Peyer's patch (tissue), 4 donors: ENCODE data around the gene SMAD4. TPM values are rescaled to one million over a fixed set of nuclear protein-coding genes. Genes with fewer than 3 reads are reported as not detected.

Experiments
- DNase-seq, 3 donors: peaks; one replicate each; pipeline ENCODE4 v3.0.0-alpha.2; 2017 to 2019
- H3K27ac ChIP-seq, 4 donors: fragments of 200-600 bp; sonication (generic); one replicate each; pipeline ENCODE4 v1.5.1; 2016 to 2019
- H3K27me3 ChIP-seq, 2 donors: fragments of 200-600 bp; sonication (generic); one replicate each; pipeline ENCODE4 v1.5.1; 2019
- H3K36me3 ChIP-seq, 3 donors: fragments of 200-600 bp; sonication (generic); one replicate each; pipeline ENCODE4 v1.5.1; 2016 to 2019
- H3K4me1 ChIP-seq, 4 donors: fragments of 200-600 bp; sonication (generic); one replicate each; pipeline ENCODE4 v1.5.1; 2016 to 2019
- H3K4me3 ChIP-seq, 4 donors: fragments of 200-600 bp; sonication (generic); 1 replicate in 3 of 4; 2 replicates in 1 of 4; pipeline ENCODE4 v1.5.1; 2016 to 2019; ENCODE audit warnings: mild to moderate bottlenecking in 1 of 4
- H3K9me3 ChIP-seq, 4 donors: fragments of 200-600 bp; sonication (generic); one replicate each; pipeline ENCODE4 v1.5.1; 2016 to 2019; ENCODE audit warnings: mild to moderate bottlenecking in 1 of 4
- POLR2A ChIP-seq, 2 donors: fragments of 450-650 bp; IDR thresholded peaks; one replicate each; pipeline ENCODE4 v1.5.1; 2017; ENCODE audit warnings: antibody characterized with exemption in 2 of 2, mild to moderate bottlenecking in 2 of 2, moderate library complexity in 2 of 2
- total RNA-seq, 4 donors: library from RNA; depleted of rRNA; stranded (reverse); fragments of >200 nt; gene quantifications; one replicate each; pipeline ENCODE4 v1.1.0, GENCODE V29; 2016
- TF ChIP-seq, protein P1 (sequence below), 6 experiments: fragments of 450-650 bp in 4 of 6; fragments of 200-600 bp in 2 of 6; sonication (generic) in 1 of 6; IDR thresholded peaks; one replicate each; pipeline ENCODE4 v1.5.1; 2017 to 2019; ENCODE audit warnings: antibody characterized with exemption in 6 of 6, mild to moderate bottlenecking in 3 of 6, moderate library complexity in 1 of 6

The SMAD4 gene
- total RNA-seq, 4 donors from 2014 or later: 79.0 to 109 (median 94.0) TPM

DNA sequence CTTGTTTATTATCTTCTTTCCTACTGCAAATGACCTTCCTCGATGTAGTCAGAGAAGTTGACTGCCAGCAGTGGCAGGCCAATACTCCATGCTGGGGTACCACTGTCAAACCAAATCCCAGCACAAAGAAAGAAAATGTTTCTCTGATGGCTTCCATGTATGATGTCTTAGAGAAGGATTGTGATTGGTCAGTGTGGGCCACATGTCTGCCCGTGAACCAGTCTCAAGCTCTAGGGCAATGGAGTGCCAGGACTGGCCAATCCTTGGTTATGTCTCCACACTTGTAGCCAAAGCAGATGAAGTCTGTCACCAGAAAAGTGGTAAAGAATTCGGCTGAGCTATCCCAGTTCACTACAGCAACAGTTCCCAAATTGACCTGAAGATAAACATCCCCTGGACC lies 17.6 kb upstream of the SMAD4 start:
- Histone ChIP-seq H3K27ac (no peak overlapping the region), H3K4me3 (no peak overlapping the region), H3K9me3 (no peaks in the 10 kb centered on the region), H3K27me3 (no peaks in the 10 kb centered on the region), H3K36me3 (no peaks in the 10 kb centered on the region), H3K4me1 (no peaks in the 10 kb centered on the region)
- DNase-seq: no peak
- TF ChIP-seq, protein P1, sequence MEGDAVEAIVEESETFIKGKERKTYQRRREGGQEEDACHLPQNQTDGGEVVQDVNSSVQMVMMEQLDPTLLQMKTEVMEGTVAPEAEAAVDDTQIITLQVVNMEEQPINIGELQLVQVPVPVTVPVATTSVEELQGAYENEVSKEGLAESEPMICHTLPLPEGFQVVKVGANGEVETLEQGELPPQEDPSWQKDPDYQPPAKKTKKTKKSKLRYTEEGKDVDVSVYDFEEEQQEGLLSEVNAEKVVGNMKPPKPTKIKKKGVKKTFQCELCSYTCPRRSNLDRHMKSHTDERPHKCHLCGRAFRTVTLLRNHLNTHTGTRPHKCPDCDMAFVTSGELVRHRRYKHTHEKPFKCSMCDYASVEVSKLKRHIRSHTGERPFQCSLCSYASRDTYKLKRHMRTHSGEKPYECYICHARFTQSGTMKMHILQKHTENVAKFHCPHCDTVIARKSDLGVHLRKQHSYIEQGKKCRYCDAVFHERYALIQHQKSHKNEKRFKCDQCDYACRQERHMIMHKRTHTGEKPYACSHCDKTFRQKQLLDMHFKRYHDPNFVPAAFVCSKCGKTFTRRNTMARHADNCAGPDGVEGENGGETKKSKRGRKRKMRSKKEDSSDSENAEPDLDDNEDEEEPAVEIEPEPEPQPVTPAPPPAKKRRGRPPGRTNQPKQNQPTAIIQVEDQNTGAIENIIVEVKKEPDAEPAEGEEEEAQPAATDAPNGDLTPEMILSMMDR (IDR thresholded peaks at IDR 0.05): no peak
- TF ChIP-seq POLR2A (IDR thresholded peaks at IDR 0.05): no peak

DNA sequence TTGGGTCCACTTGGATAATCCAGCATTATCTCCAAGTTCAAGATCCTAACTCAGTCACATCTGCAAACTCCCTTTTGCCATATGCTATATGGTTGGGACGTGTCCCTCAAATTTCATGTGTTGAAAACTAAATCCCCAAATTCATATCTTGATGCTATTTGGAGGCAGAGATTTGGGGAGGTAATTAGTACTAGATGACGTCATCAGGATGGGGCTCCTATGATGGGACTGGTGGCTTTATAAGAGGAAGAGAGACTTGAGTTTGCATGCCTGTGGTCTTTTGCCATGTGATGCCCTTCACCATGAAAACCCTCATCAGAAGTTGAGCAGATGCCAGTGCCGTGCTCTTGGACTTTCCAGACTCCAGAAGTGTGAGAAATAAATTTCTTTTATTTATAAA lies 16.8 kb upstream of the SMAD4 start:
- no peak for DNase-seq
- Histone ChIP-seq H3K27ac (no peak overlapping the region), H3K4me3 (no peak overlapping the region), H3K27me3 (no peaks in the 10 kb centered on the region), H3K4me1 (no peaks in the 10 kb centered on the region), H3K36me3 (no peaks in the 10 kb centered on the region), H3K9me3 (no peaks in the 10 kb centered on the region)
- TF ChIP-seq, protein P1 (IDR thresholded peaks at IDR 0.05): no peak
- TF ChIP-seq POLR2A (IDR thresholded peaks at IDR 0.05): no peak

DNA sequence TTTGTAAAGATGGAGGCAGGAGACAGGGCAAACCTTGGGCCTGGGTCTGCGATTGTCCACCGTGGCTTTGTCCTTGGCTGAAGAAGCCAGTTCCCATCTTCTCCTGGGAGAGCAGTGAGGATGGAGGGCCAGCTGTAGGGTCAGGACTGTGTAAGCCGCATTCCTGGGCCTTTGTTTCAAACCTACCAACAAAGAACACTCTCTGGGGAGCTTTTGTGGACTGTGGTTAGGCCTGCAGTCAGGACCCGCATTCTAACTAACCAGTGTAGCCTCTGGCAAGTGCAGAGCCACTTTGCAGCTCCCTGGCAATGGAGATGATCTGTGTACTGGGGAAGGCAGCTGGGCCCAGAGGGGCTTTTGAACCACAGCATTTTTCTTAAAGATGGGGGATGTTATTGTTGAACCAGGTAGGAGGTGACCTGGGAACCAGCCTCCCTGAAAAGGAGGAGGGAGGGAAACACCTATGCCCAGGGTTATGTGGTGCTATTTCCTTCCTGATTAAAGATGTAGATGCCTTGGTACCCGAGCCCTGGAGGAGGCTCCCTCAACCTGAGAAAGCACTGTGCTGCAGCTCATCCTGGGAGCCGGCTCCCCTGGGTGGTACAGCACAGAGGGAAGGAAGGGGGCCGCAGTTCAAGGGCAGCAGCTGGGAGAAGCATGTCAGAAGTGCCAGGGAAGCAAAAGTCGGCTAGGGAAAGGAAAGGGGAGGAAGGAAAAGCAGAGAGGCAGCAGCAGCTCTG lies 12.7 kb upstream of the SMAD4 start:
- Histone ChIP-seq H3K4me1 (no peaks in the 10 kb centered on the region), H3K27me3 (no peaks in the 10 kb centered on the region), H3K36me3 (no peaks in the 10 kb centered on the region), H3K27ac (no peak overlapping the region), H3K4me3 (no peak overlapping the region), H3K9me3 (no peaks in the 10 kb centered on the region)
- no peak for TF ChIP-seq POLR2A (IDR thresholded peaks at IDR 0.05)
- TF ChIP-seq, protein P1 (IDR thresholded peaks at IDR 0.05): no peak
- DNase-seq: no peak

DNA sequence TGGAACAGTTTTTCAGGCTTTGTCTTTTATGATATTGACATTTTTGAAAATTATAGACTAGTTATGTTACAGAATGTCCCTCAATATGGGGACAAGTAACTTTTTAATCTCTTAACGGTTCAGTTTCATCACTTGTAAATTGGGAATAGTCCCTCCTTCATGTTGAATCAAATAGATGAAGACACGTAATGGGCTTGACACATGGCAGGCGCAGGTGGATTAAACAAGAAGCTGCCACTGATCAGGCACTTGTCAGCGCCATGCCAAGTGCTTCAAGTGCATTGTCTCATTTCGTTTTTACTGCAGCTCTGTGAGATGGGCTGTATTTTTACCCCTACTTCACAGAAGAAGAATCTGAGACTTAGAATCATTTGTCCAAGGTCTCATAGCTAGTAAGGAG lies 9.5 kb upstream of the SMAD4 start:
- no peaks in the 10 kb centered on the region for H3K9me3 ChIP-seq
- H3K4me1 ChIP-seq: no peaks in the 10 kb centered on the region
- no peak for TF ChIP-seq POLR2A (IDR thresholded peaks at IDR 0.05)
- TF ChIP-seq, protein P1 (IDR thresholded peaks at IDR 0.05): no peak
- no peak overlapping the region for H3K27ac ChIP-seq
- H3K27me3 ChIP-seq: no peaks in the 10 kb centered on the region
- no peaks in the 10 kb centered on the region for H3K36me3 ChIP-seq
- no peak for DNase-seq
- no peak overlapping the region for H3K4me3 ChIP-seq

DNA sequence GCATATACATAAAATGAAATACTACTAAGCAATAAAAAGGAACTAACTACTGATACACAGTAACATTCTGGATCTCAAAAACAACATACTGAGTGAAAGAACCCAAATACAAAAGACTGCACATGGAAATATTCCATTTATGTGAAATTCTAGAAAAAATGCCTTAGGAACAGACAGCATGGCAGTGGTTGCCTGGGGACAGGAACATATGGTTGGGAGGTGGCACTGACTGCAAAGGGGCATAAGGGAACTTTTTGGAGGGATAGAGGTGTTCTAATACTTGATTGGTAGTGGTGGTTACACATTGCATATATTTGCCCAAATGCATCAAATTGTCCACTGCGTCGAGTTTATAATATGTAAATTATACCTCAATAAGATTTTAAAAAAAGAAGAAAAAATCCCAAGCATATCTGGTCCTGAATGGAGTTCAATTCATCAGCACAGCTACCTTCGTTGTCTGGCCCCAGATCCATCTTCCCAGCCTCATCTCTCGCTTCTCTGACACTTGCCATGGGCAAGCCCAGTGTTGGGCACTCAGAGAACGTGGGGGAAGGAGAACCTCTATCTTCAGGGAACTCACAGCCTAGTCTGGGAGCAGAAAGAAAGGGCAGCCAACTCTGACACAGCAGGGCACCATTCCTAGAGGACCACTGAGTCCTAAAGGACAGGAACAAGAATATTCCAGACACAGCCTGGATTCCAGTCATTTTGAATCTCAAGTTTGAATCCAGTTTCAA lies 8.6 kb upstream of the SMAD4 start:
- H3K9me3 ChIP-seq: no peaks in the 10 kb centered on the region
- no peaks in the 10 kb centered on the region for H3K4me1 ChIP-seq
- H3K4me3 ChIP-seq: no peak overlapping the region
- no peaks in the 10 kb centered on the region for H3K27me3 ChIP-seq
- TF ChIP-seq, protein P1 (IDR thresholded peaks at IDR 0.05): no peak
- TF ChIP-seq POLR2A (IDR thresholded peaks at IDR 0.05): no peak
- H3K36me3 ChIP-seq: peaks cover 0 to 7% (median 0%) of the 10 kb centered on the region in 3 donors
- H3K27ac ChIP-seq: no peak overlapping the region
- DNase-seq: no peak
